ENCODE results near the gene UQCC5. TPM values are rescaled to one million over a fixed set of nuclear protein-coding genes. Genes with fewer than 3 reads are reported as not detected.
A peak's percentile ranks its signal among the peaks of the same experiment; 100 is the strongest.
"Not testable (repeated sequence)": the region's sequence is repeated elsewhere in the genome, so short reads cannot be mapped to it uniquely, and the experiment has no call there.

UQCC5 gene
- total RNA-seq, 1 donor from 2014 or later: 7.4 TPM

GRCh38 chr3:52521881-52522650, 14.3 kb upstream of the UQCC5 start:
- DNase-seq (ENCODE audit: low spot score): no peak
- no peak for ATAC-seq

- no peak for ATAC-seq
- DNase-seq (ENCODE audit: low spot score): no peak
Observed at GRCh38 chr3:52522651-52523251, 13.7 kb upstream of the UQCC5 start.

GRCh38 chr3:52523386-52524257, 12.8 kb upstream of the UQCC5 start:
- no peak for ATAC-seq
- DNase-seq (ENCODE audit: low spot score): no peak

- no peak for DNase-seq (ENCODE audit: low spot score)
- ATAC-seq: no peak
Observed at GRCh38 chr3:52524258-52524751, 12.1 kb upstream of the UQCC5 start.

- DNase-seq (ENCODE audit: low spot score): no peak
- peak; percentile 13 for ATAC-seq
Observed at GRCh38 chr3:52524752-52525679, 11.4 kb upstream of the UQCC5 start.

- ATAC-seq (no peak), DNase-seq (ENCODE audit: low spot score) (no peak)
Observed at GRCh38 chr3:52525680-52526561, 10.5 kb upstream of the UQCC5 start.

- not testable (repeated sequence) for DNase-seq (ENCODE audit: low spot score); ATAC-seq
Observed at GRCh38 chr3:52526671-52527038, 9.8 kb upstream of the UQCC5 start.

- ATAC-seq: peak; percentile 18
- DNase-seq (ENCODE audit: low spot score): no peak
Observed at GRCh38 chr3:52527039-52527731, 9.2 kb upstream of the UQCC5 start.

- no peak for DNase-seq (ENCODE audit: low spot score)
- ATAC-seq: no peak
Observed at GRCh38 chr3:52527732-52528585, 8.4 kb upstream of the UQCC5 start.

- no peak for DNase-seq (ENCODE audit: low spot score)
- ATAC-seq: no peak
Observed at GRCh38 chr3:52528586-52529375, 7.6 kb upstream of the UQCC5 start.

GRCh38 chr3:52529376-52530333, 6.8 kb upstream of the UQCC5 start:
- DNase-seq (ENCODE audit: low spot score) (no peak), ATAC-seq (no peak)

GRCh38 chr3:52530918-52531826, 5.2 kb upstream of the UQCC5 start:
- DNase-seq (ENCODE audit: low spot score) (no peak), ATAC-seq (no peak)

GRCh38 chr3:52531860-52532516, 4.4 kb upstream of the UQCC5 start:
- ATAC-seq (no peak), DNase-seq (ENCODE audit: low spot score) (no peak)

GRCh38 chr3:52532517-52532837, 3.9 kb upstream of the UQCC5 start:
- DNase-seq (ENCODE audit: low spot score): peak; percentile 45
- ATAC-seq: no peak

Measured in left lobe of liver (tissue), 2 donors.